ENCODE measurements around the gene CCDC174.

DNA sequence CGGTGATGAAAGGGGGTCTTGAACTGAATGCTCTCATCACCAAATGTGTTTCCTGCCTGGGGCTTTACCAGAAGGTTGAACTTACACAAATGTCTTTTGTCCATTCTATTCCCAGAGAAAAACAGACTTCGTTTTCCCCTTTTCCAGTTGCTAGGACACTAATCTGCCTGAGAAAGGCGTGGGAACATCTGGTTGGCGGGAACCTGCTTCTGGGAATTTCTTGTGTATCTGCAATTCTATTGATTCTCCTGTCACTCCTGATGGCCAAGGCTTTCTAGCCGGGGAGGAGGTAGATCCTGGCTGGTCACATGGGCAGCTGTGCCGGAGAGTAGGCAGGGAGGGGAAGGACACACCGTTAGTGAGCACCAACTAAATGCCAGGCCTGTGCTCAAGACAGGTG, 31.1 kb upstream of the CCDC174 start:
- TF ChIP-seq, protein P1, sequence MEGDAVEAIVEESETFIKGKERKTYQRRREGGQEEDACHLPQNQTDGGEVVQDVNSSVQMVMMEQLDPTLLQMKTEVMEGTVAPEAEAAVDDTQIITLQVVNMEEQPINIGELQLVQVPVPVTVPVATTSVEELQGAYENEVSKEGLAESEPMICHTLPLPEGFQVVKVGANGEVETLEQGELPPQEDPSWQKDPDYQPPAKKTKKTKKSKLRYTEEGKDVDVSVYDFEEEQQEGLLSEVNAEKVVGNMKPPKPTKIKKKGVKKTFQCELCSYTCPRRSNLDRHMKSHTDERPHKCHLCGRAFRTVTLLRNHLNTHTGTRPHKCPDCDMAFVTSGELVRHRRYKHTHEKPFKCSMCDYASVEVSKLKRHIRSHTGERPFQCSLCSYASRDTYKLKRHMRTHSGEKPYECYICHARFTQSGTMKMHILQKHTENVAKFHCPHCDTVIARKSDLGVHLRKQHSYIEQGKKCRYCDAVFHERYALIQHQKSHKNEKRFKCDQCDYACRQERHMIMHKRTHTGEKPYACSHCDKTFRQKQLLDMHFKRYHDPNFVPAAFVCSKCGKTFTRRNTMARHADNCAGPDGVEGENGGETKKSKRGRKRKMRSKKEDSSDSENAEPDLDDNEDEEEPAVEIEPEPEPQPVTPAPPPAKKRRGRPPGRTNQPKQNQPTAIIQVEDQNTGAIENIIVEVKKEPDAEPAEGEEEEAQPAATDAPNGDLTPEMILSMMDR (conservative IDR thresholded peaks at IDR 0.05; ENCODE audit: low read length), result no peak
- no peak for TF ChIP-seq EZH2phosphoT487 (IDR thresholded peaks at IDR 0.05; ENCODE audit: borderline replicate concordance)

Measured in Loucy (cell line).